ENCODE data around the gene RMI1.

Gene RMI1

DNA sequence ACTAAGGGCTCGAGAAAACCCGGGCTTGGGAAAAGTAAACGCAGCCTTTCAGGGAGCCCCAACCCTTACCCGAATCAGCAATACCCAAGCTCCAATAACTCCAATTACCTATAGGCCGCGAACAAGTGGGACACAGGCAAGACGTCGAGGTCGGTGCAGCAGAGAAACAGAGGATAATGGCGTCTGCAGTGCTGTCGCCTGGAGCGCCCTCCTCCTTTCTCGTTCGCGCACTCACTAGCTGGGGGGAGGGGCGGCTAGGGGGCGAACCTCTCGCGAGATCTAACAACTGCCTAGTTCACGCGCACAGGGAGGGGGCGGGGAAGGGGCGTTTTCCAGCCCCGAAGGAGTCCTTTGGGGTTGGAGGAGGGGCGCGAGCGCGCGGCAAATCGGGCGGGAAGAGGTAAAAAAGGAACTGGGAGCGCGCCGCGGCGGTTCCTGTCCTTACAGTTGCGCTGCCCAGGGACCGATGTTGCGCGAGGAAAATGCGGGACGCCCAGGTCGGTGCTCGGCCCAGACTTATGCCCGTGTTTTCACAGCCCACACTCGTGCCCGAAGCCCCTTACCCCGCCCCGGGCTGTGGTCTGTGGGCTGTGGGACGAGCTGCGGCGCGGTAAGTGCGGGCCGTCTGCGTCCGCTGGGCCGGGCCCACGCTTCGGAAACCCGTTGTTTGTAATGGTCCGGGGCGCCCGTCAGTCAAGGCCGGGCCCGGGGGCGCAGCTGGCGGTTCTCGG, at the start of gene RMI1 (continued):
- no peak for TF ChIP-seq ZNF670 (tag by site-specific recombination; IDR thresholded peaks at IDR 0.05; ENCODE audit: low read depth)
- TF ChIP-seq RBAK (tag by site-specific recombination; IDR thresholded peaks at IDR 0.05), result no peak
- TF ChIP-seq ZNF830 (tag by site-specific recombination; IDR thresholded peaks at IDR 0.05; ENCODE audit: low read depth), result no peak
- TF ChIP-seq, protein P1, sequence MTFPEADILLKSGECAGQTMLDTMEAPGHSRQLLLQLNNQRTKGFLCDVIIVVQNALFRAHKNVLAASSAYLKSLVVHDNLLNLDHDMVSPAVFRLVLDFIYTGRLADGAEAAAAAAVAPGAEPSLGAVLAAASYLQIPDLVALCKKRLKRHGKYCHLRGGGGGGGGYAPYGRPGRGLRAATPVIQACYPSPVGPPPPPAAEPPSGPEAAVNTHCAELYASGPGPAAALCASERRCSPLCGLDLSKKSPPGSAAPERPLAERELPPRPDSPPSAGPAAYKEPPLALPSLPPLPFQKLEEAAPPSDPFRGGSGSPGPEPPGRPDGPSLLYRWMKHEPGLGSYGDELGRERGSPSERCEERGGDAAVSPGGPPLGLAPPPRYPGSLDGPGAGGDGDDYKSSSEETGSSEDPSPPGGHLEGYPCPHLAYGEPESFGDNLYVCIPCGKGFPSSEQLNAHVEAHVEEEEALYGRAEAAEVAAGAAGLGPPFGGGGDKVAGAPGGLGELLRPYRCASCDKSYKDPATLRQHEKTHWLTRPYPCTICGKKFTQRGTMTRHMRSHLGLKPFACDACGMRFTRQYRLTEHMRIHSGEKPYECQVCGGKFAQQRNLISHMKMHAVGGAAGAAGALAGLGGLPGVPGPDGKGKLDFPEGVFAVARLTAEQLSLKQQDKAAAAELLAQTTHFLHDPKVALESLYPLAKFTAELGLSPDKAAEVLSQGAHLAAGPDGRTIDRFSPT (tag by site-specific recombination; IDR thresholded peaks at IDR 0.05), result 0 out of 2 replicates have a peak, but pooled peaks have one; percentile 32
- TF ChIP-seq OSR2 (tag by site-specific recombination; IDR thresholded peaks at IDR 0.05), result no peak
- TF ChIP-seq ZNF654 (tag by site-specific recombination; IDR thresholded peaks at IDR 0.05; ENCODE audit: low read depth), result no peak
- TF ChIP-seq, protein P2, sequence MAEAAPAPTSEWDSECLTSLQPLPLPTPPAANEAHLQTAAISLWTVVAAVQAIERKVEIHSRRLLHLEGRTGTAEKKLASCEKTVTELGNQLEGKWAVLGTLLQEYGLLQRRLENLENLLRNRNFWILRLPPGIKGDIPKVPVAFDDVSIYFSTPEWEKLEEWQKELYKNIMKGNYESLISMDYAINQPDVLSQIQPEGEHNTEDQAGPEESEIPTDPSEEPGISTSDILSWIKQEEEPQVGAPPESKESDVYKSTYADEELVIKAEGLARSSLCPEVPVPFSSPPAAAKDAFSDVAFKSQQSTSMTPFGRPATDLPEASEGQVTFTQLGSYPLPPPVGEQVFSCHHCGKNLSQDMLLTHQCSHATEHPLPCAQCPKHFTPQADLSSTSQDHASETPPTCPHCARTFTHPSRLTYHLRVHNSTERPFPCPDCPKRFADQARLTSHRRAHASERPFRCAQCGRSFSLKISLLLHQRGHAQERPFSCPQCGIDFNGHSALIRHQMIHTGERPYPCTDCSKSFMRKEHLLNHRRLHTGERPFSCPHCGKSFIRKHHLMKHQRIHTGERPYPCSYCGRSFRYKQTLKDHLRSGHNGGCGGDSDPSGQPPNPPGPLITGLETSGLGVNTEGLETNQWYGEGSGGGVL (tag by site-specific recombination; IDR thresholded peaks at IDR 0.05), result peak; percentile 95
- no peak for TF ChIP-seq ZNF544 (tag by site-specific recombination; IDR thresholded peaks at IDR 0.05)
- TF ChIP-seq, protein P3, sequence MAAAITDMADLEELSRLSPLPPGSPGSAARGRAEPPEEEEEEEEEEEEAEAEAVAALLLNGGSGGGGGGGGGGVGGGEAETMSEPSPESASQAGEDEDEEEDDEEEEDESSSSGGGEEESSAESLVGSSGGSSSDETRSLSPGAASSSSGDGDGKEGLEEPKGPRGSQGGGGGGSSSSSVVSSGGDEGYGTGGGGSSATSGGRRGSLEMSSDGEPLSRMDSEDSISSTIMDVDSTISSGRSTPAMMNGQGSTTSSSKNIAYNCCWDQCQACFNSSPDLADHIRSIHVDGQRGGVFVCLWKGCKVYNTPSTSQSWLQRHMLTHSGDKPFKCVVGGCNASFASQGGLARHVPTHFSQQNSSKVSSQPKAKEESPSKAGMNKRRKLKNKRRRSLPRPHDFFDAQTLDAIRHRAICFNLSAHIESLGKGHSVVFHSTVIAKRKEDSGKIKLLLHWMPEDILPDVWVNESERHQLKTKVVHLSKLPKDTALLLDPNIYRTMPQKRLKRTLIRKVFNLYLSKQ (tag by site-specific recombination; IDR thresholded peaks at IDR 0.05; ENCODE audit: borderline replicate concordance), result no peak
- TF ChIP-seq ZNF157 (tag by site-specific recombination; IDR thresholded peaks at IDR 0.05), result no peak
- TF ChIP-seq ZNF391 (tag by site-specific recombination; IDR thresholded peaks at IDR 0.05; ENCODE audit: borderline replicate concordance, low read depth), result no peak
- TF ChIP-seq, protein P4, sequence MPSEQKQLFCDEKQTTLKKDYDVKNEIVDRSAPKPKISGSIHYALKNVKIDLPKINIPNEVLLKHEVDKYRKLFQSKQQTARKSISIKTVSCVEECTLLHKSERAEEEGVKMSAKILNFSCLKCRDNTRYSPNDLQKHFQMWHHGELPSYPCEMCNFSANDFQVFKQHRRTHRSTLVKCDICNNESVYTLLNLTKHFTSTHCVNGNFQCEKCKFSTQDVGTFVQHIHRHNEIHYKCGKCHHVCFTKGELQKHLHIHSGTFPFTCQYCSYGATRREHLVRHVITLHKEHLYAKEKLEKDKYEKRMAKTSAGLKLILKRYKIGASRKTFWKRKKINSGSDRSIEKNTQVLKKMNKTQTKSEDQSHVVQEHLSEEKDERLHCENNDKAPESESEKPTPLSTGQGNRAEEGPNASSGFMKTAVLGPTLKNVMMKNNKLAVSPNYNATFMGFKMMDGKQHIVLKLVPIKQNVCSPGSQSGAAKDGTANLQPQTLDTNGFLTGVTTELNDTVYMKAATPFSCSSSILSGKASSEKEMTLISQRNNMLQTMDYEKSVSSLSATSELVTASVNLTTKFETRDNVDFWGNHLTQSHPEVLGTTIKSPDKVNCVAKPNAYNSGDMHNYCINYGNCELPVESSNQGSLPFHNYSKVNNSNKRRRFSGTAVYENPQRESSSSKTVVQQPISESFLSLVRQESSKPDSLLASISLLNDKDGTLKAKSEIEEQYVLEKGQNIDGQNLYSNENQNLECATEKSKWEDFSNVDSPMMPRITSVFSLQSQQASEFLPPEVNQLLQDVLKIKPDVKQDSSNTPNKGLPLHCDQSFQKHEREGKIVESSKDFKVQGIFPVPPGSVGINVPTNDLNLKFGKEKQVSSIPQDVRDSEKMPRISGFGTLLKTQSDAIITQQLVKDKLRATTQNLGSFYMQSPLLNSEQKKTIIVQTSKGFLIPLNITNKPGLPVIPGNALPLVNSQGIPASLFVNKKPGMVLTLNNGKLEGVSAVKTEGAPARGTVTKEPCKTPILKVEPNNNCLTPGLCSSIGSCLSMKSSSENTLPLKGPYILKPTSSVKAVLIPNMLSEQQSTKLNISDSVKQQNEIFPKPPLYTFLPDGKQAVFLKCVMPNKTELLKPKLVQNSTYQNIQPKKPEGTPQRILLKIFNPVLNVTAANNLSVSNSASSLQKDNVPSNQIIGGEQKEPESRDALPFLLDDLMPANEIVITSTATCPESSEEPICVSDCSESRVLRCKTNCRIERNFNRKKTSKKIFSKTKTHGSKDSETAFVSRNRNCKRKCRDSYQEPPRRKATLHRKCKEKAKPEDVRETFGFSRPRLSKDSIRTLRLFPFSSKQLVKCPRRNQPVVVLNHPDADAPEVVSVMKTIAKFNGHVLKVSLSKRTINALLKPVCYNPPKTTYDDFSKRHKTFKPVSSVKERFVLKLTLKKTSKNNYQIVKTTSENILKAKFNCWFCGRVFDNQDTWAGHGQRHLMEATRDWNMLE (tag by site-specific recombination; conservative IDR thresholded peaks at IDR 0.05; ENCODE audit: low read depth), result no peak
- no peak for TF ChIP-seq ZNF311 (tag by site-specific recombination; IDR thresholded peaks at IDR 0.05; ENCODE audit: borderline replicate concordance)
- no peak for TF ChIP-seq ZNF19 (tag by site-specific recombination; IDR thresholded peaks at IDR 0.05; ENCODE audit: low read depth)
- no peak for TF ChIP-seq ZNF221 (tag by site-specific recombination; IDR thresholded peaks at IDR 0.05; ENCODE audit: borderline replicate concordance)
- TF ChIP-seq, protein P5, sequence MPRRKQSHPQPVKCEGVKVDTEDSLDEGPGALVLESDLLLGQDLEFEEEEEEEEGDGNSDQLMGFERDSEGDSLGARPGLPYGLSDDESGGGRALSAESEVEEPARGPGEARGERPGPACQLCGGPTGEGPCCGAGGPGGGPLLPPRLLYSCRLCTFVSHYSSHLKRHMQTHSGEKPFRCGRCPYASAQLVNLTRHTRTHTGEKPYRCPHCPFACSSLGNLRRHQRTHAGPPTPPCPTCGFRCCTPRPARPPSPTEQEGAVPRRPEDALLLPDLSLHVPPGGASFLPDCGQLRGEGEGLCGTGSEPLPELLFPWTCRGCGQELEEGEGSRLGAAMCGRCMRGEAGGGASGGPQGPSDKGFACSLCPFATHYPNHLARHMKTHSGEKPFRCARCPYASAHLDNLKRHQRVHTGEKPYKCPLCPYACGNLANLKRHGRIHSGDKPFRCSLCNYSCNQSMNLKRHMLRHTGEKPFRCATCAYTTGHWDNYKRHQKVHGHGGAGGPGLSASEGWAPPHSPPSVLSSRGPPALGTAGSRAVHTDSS (tag by site-specific recombination; IDR thresholded peaks at IDR 0.05), result no peak
- no peak for TF ChIP-seq ZNF223 (tag by site-specific recombination; IDR thresholded peaks at IDR 0.05)
- TF ChIP-seq ZNF433 (tag by site-specific recombination; IDR thresholded peaks at IDR 0.05; ENCODE audit: low read depth), result no peak
- no peak; the same call in 1 of the 2 replicates for TF ChIP-seq ZBTB48 (tag by site-specific recombination; IDR thresholded peaks at IDR 0.05)
- TF ChIP-seq ZNF24 (tag by site-specific recombination; IDR thresholded peaks at IDR 0.05), result no peak
- no peak for TF ChIP-seq ZNF146 (tag by site-specific recombination; IDR thresholded peaks at IDR 0.05)
- TF ChIP-seq ZNF23 (tag by site-specific recombination; IDR thresholded peaks at IDR 0.05; ENCODE audit: borderline replicate concordance), result no peak
- TF ChIP-seq ZFP37 (tag by site-specific recombination; IDR thresholded peaks at IDR 0.05), result 0 out of 2 replicates have a peak, but pooled peaks have one; percentile 55
- TF ChIP-seq, protein P6, sequence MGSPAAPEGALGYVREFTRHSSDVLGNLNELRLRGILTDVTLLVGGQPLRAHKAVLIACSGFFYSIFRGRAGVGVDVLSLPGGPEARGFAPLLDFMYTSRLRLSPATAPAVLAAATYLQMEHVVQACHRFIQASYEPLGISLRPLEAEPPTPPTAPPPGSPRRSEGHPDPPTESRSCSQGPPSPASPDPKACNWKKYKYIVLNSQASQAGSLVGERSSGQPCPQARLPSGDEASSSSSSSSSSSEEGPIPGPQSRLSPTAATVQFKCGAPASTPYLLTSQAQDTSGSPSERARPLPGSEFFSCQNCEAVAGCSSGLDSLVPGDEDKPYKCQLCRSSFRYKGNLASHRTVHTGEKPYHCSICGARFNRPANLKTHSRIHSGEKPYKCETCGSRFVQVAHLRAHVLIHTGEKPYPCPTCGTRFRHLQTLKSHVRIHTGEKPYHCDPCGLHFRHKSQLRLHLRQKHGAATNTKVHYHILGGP (tag by site-specific recombination; IDR thresholded peaks at IDR 0.05), result no peak
- no peak; the same call in 1 of the 2 replicates for TF ChIP-seq ZBTB17 (tag by site-specific recombination; IDR thresholded peaks at IDR 0.05)
- no peak for TF ChIP-seq ZBTB7A (tag by site-specific recombination; IDR thresholded peaks at IDR 0.05; ENCODE audit: low read depth)

Data from HEK293 (cell line).